ENCODE results near the gene EXPH5. TPM values are rescaled to one million over a fixed set of nuclear protein-coding genes. Genes with fewer than 3 reads are reported as not detected.

EXPH5 gene
- total RNA-seq, 5 donors from 2014 or later (not counting 1 experiment from before 2014, with no cell fraction given) = 3.3 to 4.1 (median 4.0) TPM

DNA sequence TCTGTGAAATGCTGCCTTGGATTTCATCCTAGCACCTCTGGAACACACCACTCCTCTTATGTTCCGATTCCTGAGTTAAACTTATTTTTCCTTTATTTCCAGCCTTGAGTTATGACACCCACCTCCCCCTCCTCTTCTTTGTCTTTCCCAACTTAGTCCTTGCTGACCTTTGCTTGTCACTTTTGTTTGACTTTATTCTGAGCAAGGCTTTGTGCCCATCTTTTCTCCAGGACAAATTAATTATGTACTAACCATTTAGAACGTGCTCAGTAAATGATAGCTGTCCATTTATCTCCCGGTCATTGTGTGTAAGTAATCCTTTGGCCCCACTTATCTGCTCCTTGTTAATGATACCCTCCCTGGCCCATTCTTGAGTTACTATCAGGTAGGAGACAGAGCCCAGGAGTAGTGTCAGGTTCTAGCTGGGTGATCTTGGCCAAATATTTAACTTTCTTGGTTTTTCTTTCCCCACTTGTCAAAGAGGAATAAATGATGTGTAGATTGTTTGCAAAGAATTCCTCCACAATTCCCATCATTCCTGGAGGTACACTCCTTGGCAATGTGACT lies 44.2 kb downstream of the EXPH5 start:
- no peaks in the 10 kb centered on the region for H3K36me3 ChIP-seq (ENCODE audit: control insufficient read depth in 2 of 2, extremely low read depth in 1 of 2, insufficient read depth in 1 of 2, low read length in 1 of 2)
- no peaks in the 10 kb centered on the region for H3K4me1 ChIP-seq (ENCODE audit: control insufficient read depth in 1 of 2, extremely low read depth in 1 of 2, insufficient read depth in 2 of 2, low read length in 2 of 2)
- Mint-ChIP-seq H3K9me3 (no peaks in the 10 kb centered on the region), H3K4me1 (no peaks in the 10 kb centered on the region), H3K4me3 (no peak overlapping the region), H3K36me3 (no peaks in the 10 kb centered on the region), H3K27ac (no peak overlapping the region), H3K27me3 (no peaks in the 10 kb centered on the region)
- no peak overlapping the region for H3K27ac ChIP-seq (ENCODE audit: low read length)
- 100% methylated on average over 1 of the region's 3 CpGs for WGBS (ENCODE audit: insufficient coverage)
- H3K4me3 ChIP-seq (ENCODE audit: control insufficient read depth in 1 of 2, extremely low read depth in 1 of 2, low read length in 1 of 2) = no peak overlapping the region
- ChIA-PET CTCF (interaction anchor here in 1 of 2 donors (0.7 kb wide), 1 partner anchor 14 kb away, joined by 3 read pairs; no protein-coding TSS in a partner anchor), POLR2A (no interaction called here)
- DNase-seq (no peak), ATAC-seq (replicated peaks in 1 of 4) (no peak)
- no peaks in the 10 kb centered on the region for H3K9me3 ChIP-seq
- H3K27me3 ChIP-seq (replicated peaks in 1 of 2; ENCODE audit: control insufficient read depth in 2 of 2, extremely low read depth in 1 of 2, insufficient read depth in 2 of 2, low read length in 1 of 2) = peaks cover 0 to 4% of the 10 kb centered on the region in 2 experiments

DNA sequence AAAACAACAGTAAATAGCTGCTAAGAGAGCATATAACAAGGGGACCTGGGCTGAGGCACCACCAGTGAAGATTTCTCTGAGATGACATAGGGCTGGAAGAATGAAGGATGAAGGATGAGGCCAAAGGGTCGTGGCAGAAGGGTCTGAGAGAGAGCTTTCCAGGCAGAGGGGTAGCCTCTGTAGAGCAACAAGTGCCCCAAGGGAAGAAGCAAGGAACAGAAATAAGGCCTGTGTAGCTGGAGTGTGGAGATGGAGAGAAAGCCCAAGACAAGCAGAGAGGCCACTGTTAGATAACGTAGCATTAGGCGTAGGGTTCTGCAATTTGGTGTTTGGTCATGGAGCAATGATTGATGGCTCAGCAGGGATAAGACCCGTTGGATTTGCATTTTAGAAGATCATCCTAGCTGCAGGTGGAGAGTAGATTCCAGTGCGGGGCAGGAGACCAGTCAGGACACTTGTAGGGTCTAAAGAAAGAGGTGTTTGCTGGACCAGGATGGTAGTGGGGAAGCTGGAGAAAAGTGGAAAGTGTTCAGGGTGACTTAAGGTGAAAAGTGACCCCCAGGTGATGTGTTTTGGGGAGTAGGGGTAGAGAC lies 47.6 kb downstream of the EXPH5 start:
- no peaks in the 10 kb centered on the region for H3K36me3 ChIP-seq (ENCODE audit: control insufficient read depth in 2 of 2, extremely low read depth in 1 of 2, insufficient read depth in 1 of 2, low read length in 1 of 2)
- H3K4me3 Mint-ChIP-seq = no peak overlapping the region
- no peak for ATAC-seq (replicated peaks in 1 of 4)

DNA sequence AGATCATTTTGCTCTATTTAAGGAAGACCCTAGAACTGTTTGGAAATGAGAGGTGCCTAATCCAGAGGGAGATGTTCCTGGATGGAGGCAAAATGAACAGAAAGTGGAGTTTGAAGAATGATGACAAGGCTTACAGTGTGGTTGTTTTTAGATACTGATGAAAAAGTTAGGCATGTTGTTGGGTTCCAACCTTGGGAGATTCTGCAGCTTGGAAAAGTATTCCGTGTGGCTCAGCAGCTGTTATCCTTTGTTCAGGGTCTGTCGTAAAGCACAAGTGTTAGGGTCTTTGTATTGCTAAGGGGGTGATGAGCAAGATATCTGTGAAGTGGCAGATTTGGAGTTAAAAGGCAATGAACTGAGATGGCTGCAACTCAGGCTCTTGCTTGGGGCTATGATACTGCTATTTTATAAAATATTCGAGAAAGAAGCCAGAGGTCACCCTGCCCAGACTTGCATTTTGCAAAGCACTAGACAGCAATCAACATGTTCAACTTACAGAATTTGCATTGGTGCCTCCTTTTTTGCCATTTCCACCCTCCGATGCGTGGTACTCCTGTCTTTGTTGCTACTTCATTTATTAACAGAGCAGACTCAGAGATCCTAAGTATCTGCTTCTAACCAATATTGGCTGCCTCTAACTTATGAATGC lies 50.1 kb downstream of the EXPH5 start:
- no peaks in the 10 kb centered on the region for H3K9me3 Mint-ChIP-seq
- POLR2A ChIA-PET = no interaction called here
- 93% methylated on average over 4 of the region's 5 CpGs for WGBS (ENCODE audit: insufficient coverage)
- H3K4me3 Mint-ChIP-seq = no peak overlapping the region
- H3K9me3 ChIP-seq = no peaks in the 10 kb centered on the region
- no peak for DNase-seq
- H3K27ac ChIP-seq (ENCODE audit: low read length) = no peak overlapping the region
- H3K4me1 ChIP-seq (ENCODE audit: control insufficient read depth in 1 of 2, extremely low read depth in 1 of 2, insufficient read depth in 2 of 2, low read length in 2 of 2) = no peaks in the 10 kb centered on the region
- no peak overlapping the region for H3K4me3 ChIP-seq (ENCODE audit: control insufficient read depth in 1 of 2, extremely low read depth in 1 of 2, low read length in 1 of 2)
- no peak overlapping the region for H3K27ac Mint-ChIP-seq
- H3K27me3 Mint-ChIP-seq = no peaks in the 10 kb centered on the region
- ATAC-seq (replicated peaks in 1 of 4) = no peak
- CTCF ChIA-PET = no interaction called here
- H3K36me3 Mint-ChIP-seq = no peaks in the 10 kb centered on the region
- no peaks in the 10 kb centered on the region for H3K36me3 ChIP-seq (ENCODE audit: control insufficient read depth in 2 of 2, extremely low read depth in 1 of 2, insufficient read depth in 1 of 2, low read length in 1 of 2)
- peaks cover 0 to under 1% (median 0%) of the 10 kb centered on the region in 3 donors for H3K4me1 Mint-ChIP-seq
- no peaks in the 10 kb centered on the region for H3K27me3 ChIP-seq (replicated peaks in 1 of 2; ENCODE audit: control insufficient read depth in 2 of 2, extremely low read depth in 1 of 2, insufficient read depth in 2 of 2, low read length in 1 of 2)

More for the DNA sequence above, 47.6 kb downstream of the EXPH5 start:
- Histone ChIP-seq H3K27me3 (replicated peaks in 1 of 2; ENCODE audit: control insufficient read depth in 2 of 2, extremely low read depth in 1 of 2, insufficient read depth in 2 of 2, low read length in 1 of 2) (peaks cover 0 to 4% of the 10 kb centered on the region in 2 experiments), H3K4me3 (ENCODE audit: control insufficient read depth in 1 of 2, extremely low read depth in 1 of 2, low read length in 1 of 2) (no peak overlapping the region), H3K9me3 (no peaks in the 10 kb centered on the region), H3K4me1 (ENCODE audit: control insufficient read depth in 1 of 2, extremely low read depth in 1 of 2, insufficient read depth in 2 of 2, low read length in 2 of 2) (no peaks in the 10 kb centered on the region), H3K27ac (ENCODE audit: low read length) (no peak overlapping the region)
- CTCF ChIA-PET = no interaction called here
- POLR2A ChIA-PET = no interaction called here
- 62% methylated on average over 5 of the region's 5 CpGs for WGBS (ENCODE audit: insufficient coverage)
- Mint-ChIP-seq H3K27ac (no peak overlapping the region), H3K9me3 (no peaks in the 10 kb centered on the region), H3K4me1 (no peaks in the 10 kb centered on the region), H3K36me3 (no peaks in the 10 kb centered on the region), H3K27me3 (no peaks in the 10 kb centered on the region)
- no peak for DNase-seq

DNA sequence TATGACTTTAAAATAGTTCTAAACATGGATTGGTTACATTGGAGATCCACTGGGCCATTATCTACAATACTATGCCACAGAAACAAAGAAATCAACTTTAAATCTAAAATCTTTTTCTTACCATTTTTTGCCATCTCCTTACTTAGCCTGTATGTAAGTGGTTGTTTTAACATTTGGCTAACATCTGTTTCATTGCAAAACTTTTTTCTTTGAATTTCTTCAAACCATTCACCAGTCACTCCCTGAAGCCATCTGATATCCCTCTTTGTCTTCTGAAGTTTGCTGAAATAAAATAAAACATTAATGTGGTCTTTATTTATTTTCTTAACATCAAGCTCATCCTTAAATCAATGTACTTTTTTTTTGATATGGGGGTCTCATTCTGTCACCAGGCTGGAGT lies 52.0 kb downstream of the EXPH5 start:
- no peaks in the 10 kb centered on the region for H3K9me3 ChIP-seq
- Mint-ChIP-seq H3K4me1 (peaks cover 0 to 2% (median 0%) of the 10 kb centered on the region in 3 donors), H3K36me3 (no peaks in the 10 kb centered on the region), H3K27ac (no peak overlapping the region), H3K4me3 (no peak overlapping the region), H3K27me3 (no peaks in the 10 kb centered on the region), H3K9me3 (no peaks in the 10 kb centered on the region)
- H3K27ac ChIP-seq (ENCODE audit: low read length) = no peak overlapping the region
- H3K4me3 ChIP-seq (ENCODE audit: control insufficient read depth in 1 of 2, extremely low read depth in 1 of 2, low read length in 1 of 2) = no peak overlapping the region
- no peaks in the 10 kb centered on the region for H3K36me3 ChIP-seq (ENCODE audit: control insufficient read depth in 2 of 2, extremely low read depth in 1 of 2, insufficient read depth in 1 of 2, low read length in 1 of 2)
- no peaks in the 10 kb centered on the region for H3K4me1 ChIP-seq (ENCODE audit: control insufficient read depth in 1 of 2, extremely low read depth in 1 of 2, insufficient read depth in 2 of 2, low read length in 2 of 2)
- DNase-seq (no peak), ATAC-seq (replicated peaks in 1 of 4) (no peak)
- no peaks in the 10 kb centered on the region for H3K27me3 ChIP-seq (replicated peaks in 1 of 2; ENCODE audit: control insufficient read depth in 2 of 2, extremely low read depth in 1 of 2, insufficient read depth in 2 of 2, low read length in 1 of 2)
- CTCF ChIA-PET = interaction anchor here in 1 of 2 donors (0.6 kb wide), 1 partner anchor 12 kb away, joined by 3 read pairs; no protein-coding TSS in a partner anchor
- POLR2A ChIA-PET = no interaction called here

DNA sequence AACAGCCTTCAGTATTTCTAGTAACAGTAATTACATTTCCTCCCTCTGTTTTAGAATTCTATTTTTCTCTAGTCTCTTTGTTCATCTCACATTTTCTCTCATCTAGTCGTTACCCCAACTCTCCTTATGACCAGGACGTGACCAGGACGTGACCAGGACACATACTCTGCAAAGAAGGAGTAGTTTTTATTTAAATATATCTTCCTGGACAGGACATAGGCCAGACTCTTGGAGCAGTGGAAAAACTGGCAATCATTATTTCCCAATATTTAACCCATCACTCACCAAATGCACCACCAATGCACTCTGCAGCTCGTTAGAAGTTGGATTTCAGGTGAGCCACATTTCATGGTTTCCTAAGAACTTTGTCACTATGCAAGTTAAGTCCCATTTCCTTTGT lies 55.1 kb downstream of the EXPH5 start:
- Histone ChIP-seq H3K4me3 (ENCODE audit: control insufficient read depth in 1 of 2, extremely low read depth in 1 of 2, low read length in 1 of 2) (no peak overlapping the region), H3K4me1 (ENCODE audit: control insufficient read depth in 1 of 2, extremely low read depth in 1 of 2, insufficient read depth in 2 of 2, low read length in 2 of 2) (no peaks in the 10 kb centered on the region), H3K36me3 (ENCODE audit: control insufficient read depth in 2 of 2, extremely low read depth in 1 of 2, insufficient read depth in 1 of 2, low read length in 1 of 2) (no peaks in the 10 kb centered on the region), H3K27me3 (replicated peaks in 1 of 2; ENCODE audit: control insufficient read depth in 2 of 2, extremely low read depth in 1 of 2, insufficient read depth in 2 of 2, low read length in 1 of 2) (no peaks in the 10 kb centered on the region), H3K27ac (ENCODE audit: low read length) (no peak overlapping the region), H3K9me3 (no peaks in the 10 kb centered on the region)
- peaks cover 0 to 2% (median 0%) of the 10 kb centered on the region in 3 donors for H3K4me1 Mint-ChIP-seq
- H3K4me3 Mint-ChIP-seq = no peak overlapping the region
- ChIA-PET POLR2A (no interaction called here), CTCF (interaction anchor here in 1 of 2 donors (0.6 kb wide), 1 partner anchor 10 kb away, joined by 5 read pairs; no protein-coding TSS in a partner anchor)
- H3K27ac Mint-ChIP-seq = peak overlapping the region in 1 of 2 donors; percentile 56
- no peak for DNase-seq
- no peaks in the 10 kb centered on the region for H3K9me3 Mint-ChIP-seq
- 80% methylated on average over 1 of the region's 4 CpGs for WGBS (ENCODE audit: insufficient coverage)
- no peaks in the 10 kb centered on the region for H3K27me3 Mint-ChIP-seq
- H3K36me3 Mint-ChIP-seq = peaks cover 4% of the 10 kb centered on the region
- no peak for ATAC-seq (replicated peaks in 1 of 4)

DNA sequence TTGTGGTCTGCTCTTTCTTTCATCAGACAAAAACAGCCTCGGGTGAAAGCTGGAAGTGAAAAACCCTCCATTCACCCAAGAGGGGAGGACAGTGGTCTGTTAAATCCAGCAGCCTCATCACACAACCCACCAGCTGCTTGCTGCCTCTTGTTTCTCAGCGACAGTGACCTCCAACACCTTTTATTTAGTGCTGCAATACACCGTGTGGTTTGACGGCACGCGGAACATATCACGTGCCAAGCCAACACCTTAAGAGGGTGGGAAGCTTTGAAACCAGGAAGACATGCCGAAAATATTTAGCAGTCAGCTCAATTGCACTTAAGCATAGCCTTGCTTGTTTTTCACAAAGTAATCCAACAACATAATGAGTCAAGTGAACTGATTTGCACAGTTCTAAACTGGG lies 55.5 kb downstream of the EXPH5 start:
- H3K27me3 Mint-ChIP-seq = no peaks in the 10 kb centered on the region
- no peaks in the 10 kb centered on the region for H3K9me3 Mint-ChIP-seq
- POLR2A ChIA-PET = no interaction called here
- H3K36me3 Mint-ChIP-seq = peaks cover 6% of the 10 kb centered on the region
- ATAC-seq (replicated peaks in 1 of 4) (peak in 3 of 4 experiments; percentile 43 to 60 (median 49)), DNase-seq (peak in 19 of 35 experiments; percentile 1 to 38 (median 8))
- no peak overlapping the region for H3K27ac ChIP-seq (ENCODE audit: low read length)
- peak overlapping the region in 1 of 3 donors; percentile 21 for H3K4me3 Mint-ChIP-seq
- WGBS (ENCODE audit: insufficient coverage) = 86% methylated on average over 1 of the region's 8 CpGs
- H3K4me3 ChIP-seq (ENCODE audit: control insufficient read depth in 1 of 2, extremely low read depth in 1 of 2, low read length in 1 of 2) = no peak overlapping the region
- H3K4me1 Mint-ChIP-seq = peaks cover 0 to 2% (median 0%) of the 10 kb centered on the region in 3 donors
- H3K36me3 ChIP-seq (ENCODE audit: control insufficient read depth in 2 of 2, extremely low read depth in 1 of 2, insufficient read depth in 1 of 2, low read length in 1 of 2) = no peaks in the 10 kb centered on the region
- CTCF ChIA-PET = interaction anchor here in 1 of 2 donors (0.6 kb wide), 1 partner anchor 10 kb away, joined by 5 read pairs; no protein-coding TSS in a partner anchor
- H3K27ac Mint-ChIP-seq = peak overlapping the region in 1 of 2 donors; percentile 30
- no peaks in the 10 kb centered on the region for H3K27me3 ChIP-seq (replicated peaks in 1 of 2; ENCODE audit: control insufficient read depth in 2 of 2, extremely low read depth in 1 of 2, insufficient read depth in 2 of 2, low read length in 1 of 2)
- H3K4me1 ChIP-seq (ENCODE audit: control insufficient read depth in 1 of 2, extremely low read depth in 1 of 2, insufficient read depth in 2 of 2, low read length in 2 of 2) = no peaks in the 10 kb centered on the region
- no peaks in the 10 kb centered on the region for H3K9me3 ChIP-seq
